GM19035 (cell line): ENCODE results near the gene UBE2M.

Experiments
- ATAC-seq: cut with Tn5 transposase; IDR thresholded peaks from one replicate; pipeline ENCODE4 v1.9.1; 2021; ENCODE audit not compliant: unreplicated experiment

Gene UBE2M

DNA sequence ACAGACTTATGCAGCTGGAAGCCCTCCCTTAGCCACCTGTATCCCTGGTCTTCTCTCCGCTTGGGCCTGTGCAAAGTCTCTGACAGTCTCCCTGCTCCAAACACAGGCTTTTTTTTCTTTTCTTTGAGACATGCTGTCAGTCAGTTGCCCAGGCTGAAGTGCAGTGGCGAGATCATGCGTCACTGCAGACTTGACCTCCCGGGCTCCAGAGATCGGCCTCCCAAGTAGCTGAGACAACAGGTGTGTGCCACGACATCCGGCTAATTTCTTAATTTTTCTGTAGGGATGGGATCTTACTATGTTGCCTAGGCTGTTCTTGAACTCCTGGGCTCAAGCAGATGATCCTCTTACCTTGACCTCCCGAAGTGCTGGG, 13.2 kb upstream of the UBE2M start:
- ATAC-seq = no peak

DNA sequence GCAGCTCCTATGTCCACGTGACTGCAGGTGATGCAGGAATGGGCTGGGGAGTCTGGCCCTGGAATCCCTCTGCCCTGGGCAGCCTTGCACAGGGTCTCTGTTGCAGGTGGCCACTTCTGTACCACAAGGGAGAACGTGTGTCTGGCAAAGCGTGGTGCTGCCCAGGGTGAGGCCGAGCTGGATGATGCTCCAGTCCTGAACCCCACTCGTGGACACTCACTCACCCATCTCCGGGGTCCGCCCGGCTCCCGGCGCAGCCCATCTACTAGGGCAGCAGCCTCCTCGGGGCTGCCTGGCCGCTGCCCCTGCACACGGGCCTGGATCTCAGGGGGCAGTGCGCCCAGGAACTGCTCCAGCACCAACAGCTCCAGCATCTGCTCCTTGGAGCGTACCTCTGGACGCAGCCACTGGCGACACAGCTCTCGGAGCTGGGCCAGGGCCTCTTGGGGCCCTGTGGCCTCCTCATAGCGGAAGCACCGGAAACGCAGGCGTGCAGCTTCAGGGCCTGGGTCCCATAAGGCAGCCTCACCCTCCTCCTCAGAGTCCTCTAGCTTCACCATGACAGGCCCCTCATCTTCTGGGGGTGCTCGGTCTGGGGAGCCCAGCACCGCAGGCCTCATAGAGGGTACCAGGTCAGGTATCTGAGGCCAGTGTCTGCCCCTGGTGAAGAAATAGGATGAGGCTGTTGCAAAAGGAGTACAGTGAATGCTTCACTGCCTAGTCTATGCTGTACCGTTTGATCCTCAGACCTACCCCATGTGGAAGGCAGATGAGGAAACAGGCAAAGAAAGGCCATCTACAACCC, 12.6 kb upstream of the UBE2M start:
- ATAC-seq = no peak

- no peak for ATAC-seq
Observed at GRCh38 chr19:58569943-58570670, 11.7 kb upstream of the UBE2M start.

- no peak for ATAC-seq
Observed at GRCh38 chr19:58569191-58569942, 11.0 kb upstream of the UBE2M start.

GRCh38 chr19:58568453-58569130, 10.2 kb upstream of the UBE2M start:
- ATAC-seq = no peak

GRCh38 chr19:58566989-58567388, 8.6 kb upstream of the UBE2M start:
- ATAC-seq = no peak

DNA sequence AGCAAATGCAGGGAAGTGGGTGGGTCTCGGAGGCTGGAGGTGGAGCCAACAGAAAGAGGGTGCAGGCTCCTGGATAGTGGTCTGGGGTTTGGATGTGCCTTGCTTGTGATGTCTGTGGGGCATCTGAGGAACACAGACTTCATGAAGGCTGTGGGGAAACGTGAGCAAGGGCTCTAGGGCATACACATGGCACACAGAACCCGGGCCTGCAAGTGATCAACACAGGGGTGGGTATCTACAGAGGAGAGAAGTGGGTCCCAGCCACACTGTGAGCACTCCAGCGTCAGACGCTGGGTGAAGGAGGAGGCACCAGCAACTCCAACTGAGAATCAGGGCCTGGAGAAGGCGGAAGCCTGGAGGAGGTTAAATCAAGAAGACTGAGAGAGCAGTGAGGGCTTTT, 5.4 kb upstream of the UBE2M start:
- no peak for ATAC-seq

GRCh38 chr19:58563034-58563573, 4.7 kb upstream of the UBE2M start:
- ATAC-seq = no peak

DNA sequence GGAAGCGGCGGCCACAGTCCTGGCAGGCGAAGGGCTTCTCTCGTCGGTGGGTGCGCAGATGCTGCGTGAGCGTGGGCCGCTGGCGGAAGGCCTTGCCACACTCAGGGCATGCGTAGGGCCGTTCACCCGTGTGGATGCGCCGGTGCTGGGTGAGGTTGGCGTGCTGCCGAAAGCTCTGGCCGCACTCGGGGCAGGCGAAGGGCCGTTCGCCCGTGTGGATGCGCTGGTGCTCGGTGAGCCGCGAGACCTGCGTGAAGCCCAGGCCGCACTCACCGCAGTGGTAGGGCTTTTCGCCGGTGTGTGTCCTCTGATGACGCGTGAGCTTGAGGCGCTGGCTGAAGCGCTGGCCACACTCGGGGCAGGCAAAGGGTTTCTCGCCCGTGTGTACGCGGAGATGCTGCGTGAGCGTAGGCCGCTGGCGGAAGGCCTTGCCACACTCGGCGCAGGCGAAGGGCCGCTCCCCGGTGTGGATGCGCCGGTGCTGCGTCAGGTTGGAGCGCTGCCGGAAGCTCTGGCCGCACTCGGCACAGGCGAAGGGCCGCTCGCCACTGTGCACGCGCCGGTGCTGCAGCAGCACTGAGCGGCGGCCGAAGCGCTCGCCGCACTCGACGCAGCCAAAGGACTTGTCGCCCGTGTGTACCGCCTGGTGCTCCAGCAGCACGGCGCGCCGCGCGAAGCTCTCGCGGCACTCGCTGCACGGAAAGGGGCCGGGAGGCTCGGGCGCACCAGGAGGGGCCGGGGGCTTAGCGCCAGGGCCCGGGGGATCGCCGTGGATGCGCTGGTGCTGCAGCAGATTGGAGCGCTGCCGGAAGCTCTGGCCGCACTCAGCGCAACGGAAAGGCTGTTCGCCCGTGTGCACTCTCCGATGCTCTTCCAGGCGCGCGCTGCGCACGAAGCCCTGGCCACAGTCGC, 4.0 kb upstream of the UBE2M start:
- ATAC-seq = no peak

GRCh38 chr19:58561373-58562121, 3.1 kb upstream of the UBE2M start:
- ATAC-seq = no peak

GRCh38 chr19:58560921-58561320, 2.5 kb upstream of the UBE2M start:
- ATAC-seq = no peak

- no peak for ATAC-seq
Observed at GRCh38 chr19:58560007-58560887, 1.8 kb upstream of the UBE2M start.

DNA sequence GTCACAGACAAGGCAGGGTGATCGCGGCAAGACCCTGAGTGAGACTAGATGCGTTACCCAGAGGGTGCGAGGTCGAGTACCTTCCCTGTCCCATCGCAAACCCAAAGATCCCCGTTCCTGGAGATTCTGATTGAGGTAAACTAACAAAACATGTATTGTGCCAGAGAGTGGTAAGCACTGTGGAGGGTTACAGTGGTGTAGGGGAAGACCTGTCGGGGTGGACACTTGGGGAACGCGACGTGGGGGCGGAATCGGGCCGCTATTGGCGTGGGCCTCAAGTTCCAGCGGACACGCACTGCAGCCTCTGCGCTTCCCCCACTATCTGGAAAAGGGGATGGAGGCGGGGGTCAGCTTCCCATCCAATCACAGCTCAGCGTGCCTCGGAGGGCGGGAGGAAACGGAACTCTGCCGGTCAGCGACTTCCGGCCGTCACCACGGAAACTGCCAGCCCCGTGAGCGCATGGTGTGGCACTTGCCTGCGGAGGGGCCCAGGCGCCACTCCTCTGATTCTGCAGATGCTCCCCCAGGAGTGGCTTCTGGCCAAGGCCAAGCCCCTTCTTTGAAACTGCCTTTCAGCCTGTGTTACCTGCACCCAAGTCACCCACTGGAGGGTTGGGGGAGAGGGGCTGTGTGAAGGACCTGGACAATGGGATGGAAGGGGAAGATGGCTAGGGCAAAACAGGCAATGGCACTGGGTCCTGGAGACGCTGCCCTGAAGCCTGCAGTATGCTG, 1.0 kb upstream of the UBE2M start:
- no peak for ATAC-seq

DNA sequence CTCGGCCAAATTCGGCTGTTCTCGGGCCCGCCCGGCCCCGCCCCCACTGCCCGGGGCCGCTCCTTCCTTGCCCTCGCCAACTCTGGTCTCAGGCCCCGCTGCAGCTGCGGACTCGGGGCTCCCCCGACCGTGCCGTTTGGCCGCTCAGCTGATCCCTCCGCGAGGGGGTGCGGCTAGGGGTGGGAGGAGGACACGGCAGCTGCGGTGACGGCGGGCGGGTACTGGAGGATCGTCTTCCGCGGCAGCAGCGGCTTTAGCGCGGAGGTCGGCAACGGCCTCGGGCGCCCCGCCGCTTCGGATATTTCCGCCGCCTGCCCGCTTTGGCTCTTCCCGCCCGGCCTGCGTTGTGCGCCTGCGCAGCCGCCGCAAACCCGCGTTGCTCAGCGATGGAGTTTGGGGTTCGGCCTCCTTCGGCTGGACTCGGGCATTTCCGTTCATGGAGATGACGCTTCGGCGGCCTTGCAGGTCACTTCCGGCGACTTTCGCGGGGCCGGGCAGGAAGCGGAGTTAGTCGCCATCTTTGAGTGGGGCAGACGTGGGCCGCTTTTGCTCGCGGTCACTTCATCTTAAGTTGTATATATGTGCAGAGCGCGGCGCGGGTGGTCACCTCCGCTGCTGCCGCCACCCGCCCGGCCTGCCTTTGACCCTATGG, 338 bp upstream of the UBE2M start:
- ATAC-seq = peak; percentile 57

- no peak for ATAC-seq
Observed at GRCh38 chr19:58557221-58558065, 968 bp downstream of the UBE2M start.

- no peak for ATAC-seq
Observed at GRCh38 chr19:58556622-58557220, 1.7 kb downstream of the UBE2M start.
